Measurements from ENCODE around the gene WDR83.

The WDR83 gene

GRCh38 chr19:12687496-12688196 lies 21.0 kb downstream of the WDR83 start, which contains the start of gene GNG14:
Gene GNG14, plus strand, starts transcription at chr19:12687998. Its CDS starts 51 bp downstream, at chr19:12688049.
- ChIA-PET CTCF (no interaction called here), POLR2A (no interaction called here)
- Histone ChIP-seq H3K27ac (ENCODE audit: extremely low read depth, low read depth, low read length) (no peak within 1 kb of the TSS), H3K36me3 (ENCODE audit: control insufficient read depth in 2 of 2, insufficient read depth in 1 of 2, low read length in 2 of 2) (peaks cover 0 to 29% of the 10 kb centered on the region in 2 experiments; a peak in 1 of 3 replicates), H3K4me3 (ENCODE audit: low read depth, low read length) (no peak within 1 kb of the TSS), H3K9me3 (ENCODE audit: control insufficient read depth, insufficient read depth, low read depth, low read length) (no peaks in the 10 kb centered on the region), H3K4me1 (ENCODE audit: control insufficient read depth, insufficient read depth, low read length) (no peaks in the 10 kb centered on the region)
- TF ChIP-seq GLIS2 (tag by site-specific recombination; IDR thresholded peaks at IDR 0.05) = no peak
- peak; percentile 52 for TF ChIP-seq GLIS1 (tag by site-specific recombination; IDR thresholded peaks at IDR 0.05)
- no peak for TF ChIP-seq YY1 (tag by site-specific recombination; IDR thresholded peaks at IDR 0.05)
- no peak for TF ChIP-seq ZNF549 (tag by site-specific recombination; IDR thresholded peaks at IDR 0.05)
- TF ChIP-seq KLF9 (tag by site-specific recombination; IDR thresholded peaks at IDR 0.05; ENCODE audit: low read depth) = no peak

GRCh38 chr19:12689012-12689411 lies 22.4 kb downstream of the WDR83 start:
- Histone ChIP-seq H3K27ac (ENCODE audit: extremely low read depth, low read depth, low read length) (no peak overlapping the region), H3K4me3 (ENCODE audit: low read depth, low read length) (no peak overlapping the region), H3K9me3 (ENCODE audit: control insufficient read depth, insufficient read depth, low read depth, low read length) (no peaks in the 10 kb centered on the region), H3K4me1 (ENCODE audit: control insufficient read depth, insufficient read depth, low read length) (no peaks in the 10 kb centered on the region), H3K36me3 (ENCODE audit: control insufficient read depth in 2 of 2, insufficient read depth in 1 of 2, low read length in 2 of 2) (peaks cover under 1 to 36% of the 10 kb centered on the region in 2 experiments; a peak in 2 of 3 replicates)
- CTCF ChIA-PET = no interaction called here
- TF ChIP-seq SCRT2 (tag by site-specific recombination; IDR thresholded peaks at IDR 0.05) (peak; percentile 43; the same call in 1 of the 2 replicates), ZNF558 (tag by site-specific recombination; IDR thresholded peaks at IDR 0.05) (no peak), RBAK (tag by site-specific recombination; IDR thresholded peaks at IDR 0.05) (no peak), ZNF768 (tag by site-specific recombination; IDR thresholded peaks at IDR 0.05) (no peak), ZBTB6 (tag by site-specific recombination; IDR thresholded peaks at IDR 0.05) (no peak), REPIN1 (tag by site-specific recombination; IDR thresholded peaks at IDR 0.05; ENCODE audit: low read depth) (no peak)
- POLR2A ChIA-PET = interaction anchor here (0.7 kb wide), 1 partner anchor 8 kb away, joined by 3 read pairs; no protein-coding TSS in a partner anchor

GRCh38 chr19:12689581-12690216 lies 23.1 kb downstream of the WDR83 start:
- H3K4me1 ChIP-seq (ENCODE audit: control insufficient read depth, insufficient read depth, low read length) = no peaks in the 10 kb centered on the region
- H3K27ac ChIP-seq (ENCODE audit: extremely low read depth, low read depth, low read length) = no peak overlapping the region
- TF ChIP-seq ZNF544 (tag by site-specific recombination; IDR thresholded peaks at IDR 0.05) (no peak), SP2 (tag by site-specific recombination; IDR thresholded peaks at IDR 0.05) (peak; percentile 27)
- ChIA-PET CTCF (no interaction called here), POLR2A (interaction anchor here (0.7 kb wide), 1 partner anchor 9 kb away, joined by 3 read pairs; no protein-coding TSS in a partner anchor)
- H3K36me3 ChIP-seq (ENCODE audit: control insufficient read depth in 2 of 2, insufficient read depth in 1 of 2, low read length in 2 of 2) = peaks cover 3 to 41% of the 10 kb centered on the region in 2 experiments; a peak in 2 of 3 replicates
- H3K9me3 ChIP-seq (ENCODE audit: control insufficient read depth, insufficient read depth, low read depth, low read length) = no peaks in the 10 kb centered on the region
- no peak overlapping the region for H3K4me3 ChIP-seq (ENCODE audit: low read depth, low read length)

- CTCF ChIA-PET = no interaction called here
- Histone ChIP-seq H3K4me3 (ENCODE audit: low read depth, low read length) (no peak overlapping the region), H3K27ac (ENCODE audit: extremely low read depth, low read depth, low read length) (no peak overlapping the region), H3K36me3 (ENCODE audit: control insufficient read depth in 2 of 2, insufficient read depth in 1 of 2, low read length in 2 of 2) (peaks cover 3 to 39% of the 10 kb centered on the region in 2 experiments; a peak in 2 of 3 replicates), H3K9me3 (ENCODE audit: control insufficient read depth, insufficient read depth, low read depth, low read length) (no peaks in the 10 kb centered on the region), H3K4me1 (ENCODE audit: control insufficient read depth, insufficient read depth, low read length) (no peaks in the 10 kb centered on the region)
- 0 out of 2 replicates have a peak, but pooled peaks have one; percentile 52 for TF ChIP-seq ZNF768 (tag by site-specific recombination; IDR thresholded peaks at IDR 0.05)
- TF ChIP-seq ZNF529 (tag by site-specific recombination; IDR thresholded peaks at IDR 0.05; ENCODE audit: insufficient replicate concordance) = no peak
- no peak for TF ChIP-seq ZSCAN23 (tag by site-specific recombination; IDR thresholded peaks at IDR 0.05)
- TF ChIP-seq ZNF391 (tag by site-specific recombination; IDR thresholded peaks at IDR 0.05; ENCODE audit: borderline replicate concordance, low read depth) = no peak
- POLR2A ChIA-PET = interaction anchor here (0.7 kb wide), 1 partner anchor 17 kb away, joined by 3 read pairs; no protein-coding TSS in a partner anchor
These were observed 26.4 kb downstream of the WDR83 start for GRCh38 chr19:12692960-12693359.

All from HEK293 (cell line).